Right cardiac atrium (tissue), 5 donors: Measurements from ENCODE around the gene RALGAPA2. TPM values are rescaled to one million over a fixed set of nuclear protein-coding genes. Genes with fewer than 3 reads are reported as not detected.

ENCODE experiments used
- ATAC-seq, 2 donors: fragments of 200-7000 bp; cut with Tn5 transposase; one replicate each; pipeline versions ENCODE4 v1.8.0 to v1.9.1; 2020; ENCODE audit warnings: moderate library complexity in 2 of 2, mild to moderate bottlenecking in 1 of 2
- DNase-seq, 3 donors: peaks; one replicate each; pipeline ENCODE4 v3.0.0-alpha.2; 2020
- H3K27ac ChIP-seq: one replicate; pipeline ENCODE4 v1.5.1; 2013; ENCODE audit warnings: mild to moderate bottlenecking, low read length, control low read depth, moderate library complexity
- H3K27me3 ChIP-seq: one replicate; pipeline ENCODE4 v1.6.1; 2013; ENCODE audit not compliant: control insufficient read depth, insufficient read depth
- H3K4me1 ChIP-seq: one replicate; pipeline ENCODE4 v1.6.1; 2013; ENCODE audit warnings: low read length; ENCODE audit not compliant: control insufficient read depth, insufficient read depth
- H3K4me3 ChIP-seq: one replicate; pipeline ENCODE4 v1.5.1; 2013; ENCODE audit warnings: low read length, control low read depth
- H3K9me3 ChIP-seq: one replicate; pipeline ENCODE4 v1.6.1; 2013; ENCODE audit warnings: low read length; ENCODE audit not compliant: control insufficient read depth
- WGBS: extraction: QIAGEN DNeasy Blood & Tissue Kit; methylation state at CpG from one replicate; pipeline ENCODE4 v1.1.7; 2013; 5-methylcytosine and 5-hydroxymethylcytosine counted together
- intact Hi-C, 4 donors: fragments of 100-400 bp; cut with DNase I; formaldehyde crosslinking; loops; one replicate each; pipeline versions ENCODE4 v1.11.0 to v1.14.0; 2022 to 2023
- polyA plus RNA-seq: library from polyadenylated mRNA; stranded (reverse); fragments of 200-250 nt; gene quantifications from one replicate; pipeline ENCODE4 v1.2.3, GENCODE V29; 2013
- total RNA-seq, 4 donors: library from RNA; stranded (reverse); fragmentation: NEBNext Ultra II Directional; extraction: Animal tissue kit (Norgen Biotek cat#: 25700); gene quantifications; one replicate each; pipeline ENCODE4 v1.2.1, GENCODE V29; 2021
- donor health status: healthy with polysubstance abuse.
- donor health status: DM: no; HTN: yes; CAD: no.
- donor health status: DM: no; HTN: no; CAD: no.
- donor health status: DM: no; HTN: yes; CAD: no; lungs with severe emphysema.
- donor health status: DM: yes; HTN: yes; CAD: no.

RALGAPA2 gene
- total and polyA plus RNA-seq, 5 donors, result 7.2 to 32.1 (median 25.8) TPM

DNA sequence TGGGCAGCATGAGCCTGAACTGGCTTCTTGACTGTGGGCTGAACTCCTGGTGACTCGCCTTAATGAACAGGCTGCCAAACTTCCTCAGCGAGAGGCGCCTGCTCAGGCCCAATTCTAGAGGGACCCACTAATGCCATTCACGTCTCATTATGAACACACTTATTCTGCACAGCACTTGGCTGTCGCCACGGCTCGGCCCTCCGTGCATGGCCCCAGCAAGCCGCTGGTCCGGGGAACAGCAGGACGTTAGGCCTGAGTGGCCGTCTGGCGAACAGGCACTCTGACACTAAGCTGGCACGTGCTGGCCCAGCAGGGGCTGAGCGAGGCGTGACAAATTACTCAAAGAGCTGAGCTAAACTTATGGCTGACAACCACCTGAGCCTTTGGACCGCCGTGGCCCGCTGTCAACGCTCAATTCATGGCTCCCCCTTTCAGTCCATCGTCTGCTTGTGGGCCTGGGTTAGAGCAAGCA, 298.6 kb downstream of the RALGAPA2 start:
- WGBS, result 83% methylated on average over 21 of the region's 21 CpGs

DNA sequence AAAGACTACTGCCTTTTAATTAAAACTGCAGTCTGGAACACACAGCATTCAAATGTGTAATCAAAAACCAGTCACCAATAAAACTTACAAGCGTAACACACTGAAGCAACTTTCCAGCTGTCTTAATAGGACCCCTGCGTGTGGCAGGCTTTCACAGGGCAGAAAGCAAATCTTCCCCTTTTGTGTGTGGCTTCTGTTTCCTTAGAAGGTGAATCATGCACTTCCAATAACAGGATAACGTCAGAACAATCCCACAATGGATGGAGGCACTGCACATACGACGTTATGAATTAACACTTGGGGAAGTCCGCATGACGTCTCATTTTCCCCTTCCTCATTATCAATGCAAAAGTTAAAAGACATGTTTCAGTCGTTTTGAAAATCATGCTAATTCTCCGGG, 299.7 kb downstream of the RALGAPA2 start:
- intact Hi-C loops, result no loop called here
- DNase-seq (no peak), ATAC-seq (no peak)
- no peak overlapping the region for H3K4me3 ChIP-seq
- no peaks in the 10 kb centered on the region for H3K27me3 ChIP-seq
- WGBS, result 69% methylated on average over 9 of the region's 9 CpGs
- H3K4me1 ChIP-seq, result peaks cover 1% of the 10 kb centered on the region
- no peak overlapping the region for H3K27ac ChIP-seq
- H3K9me3 ChIP-seq, result no peaks in the 10 kb centered on the region

More for the DNA sequence above, 298.6 kb downstream of the RALGAPA2 start:
- Histone ChIP-seq H3K27me3 (no peaks in the 10 kb centered on the region), H3K4me1 (no peaks in the 10 kb centered on the region), H3K9me3 (no peaks in the 10 kb centered on the region), H3K4me3 (no peak overlapping the region), H3K27ac (no peak overlapping the region)
- DNase-seq (no peak), ATAC-seq (no peak)
- intact Hi-C loops, result no loop called here

GRCh38 chr20:20411836-20412235, 300.6 kb downstream of the RALGAPA2 start:
- Histone ChIP-seq H3K27ac (no peak overlapping the region), H3K4me3 (no peak overlapping the region), H3K27me3 (no peaks in the 10 kb centered on the region), H3K9me3 (no peaks in the 10 kb centered on the region), H3K4me1 (peaks cover 1% of the 10 kb centered on the region)
- WGBS, result 92% methylated on average over 17 of the region's 17 CpGs
- ATAC-seq (no peak), DNase-seq (no peak)
- intact Hi-C loops, result no loop called here

- ATAC-seq (no peak), DNase-seq (no peak)
- Histone ChIP-seq H3K4me1 (peaks cover 1% of the 10 kb centered on the region), H3K9me3 (no peaks in the 10 kb centered on the region), H3K4me3 (no peak overlapping the region), H3K27ac (no peak overlapping the region), H3K27me3 (no peaks in the 10 kb centered on the region)
- WGBS, result 86% methylated on average over 12 of the region's 12 CpGs
- intact Hi-C loops, result no loop called here
Observed at GRCh38 chr20:20411402-20411801, 301.0 kb downstream of the RALGAPA2 start.

GRCh38 chr20:20410678-20411077, 301.8 kb downstream of the RALGAPA2 start:
- H3K27ac ChIP-seq, result no peak overlapping the region
- no peaks in the 10 kb centered on the region for H3K9me3 ChIP-seq
- ATAC-seq, result peak; percentile 95 to 97
- H3K4me3 ChIP-seq, result no peak overlapping the region
- 23% methylated on average over 6 of the region's 6 CpGs for WGBS
- intact Hi-C loops, result no loop called here
- no peaks in the 10 kb centered on the region for H3K27me3 ChIP-seq
- peaks cover 1% of the 10 kb centered on the region for H3K4me1 ChIP-seq
- peak; percentile 71 to 87 (median 84) for DNase-seq

GRCh38 chr20:20409331-20409730, 303.1 kb downstream of the RALGAPA2 start:
- DNase-seq, result no peak
- ATAC-seq, result no peak
- no peak overlapping the region for H3K27ac ChIP-seq
- intact Hi-C loops, result no loop called here
- WGBS, result 96% methylated on average over 4 of the region's 4 CpGs
- H3K4me1 ChIP-seq, result peaks cover 1% of the 10 kb centered on the region
- no peak overlapping the region for H3K4me3 ChIP-seq
- H3K27me3 ChIP-seq, result no peaks in the 10 kb centered on the region
- H3K9me3 ChIP-seq, result no peaks in the 10 kb centered on the region

- WGBS, result 57% methylated on average over 6 of the region's 6 CpGs
- Histone ChIP-seq H3K27me3 (no peaks in the 10 kb centered on the region), H3K27ac (no peak overlapping the region), H3K9me3 (no peaks in the 10 kb centered on the region), H3K4me3 (no peak overlapping the region), H3K4me1 (peaks cover 1% of the 10 kb centered on the region)
- intact Hi-C loops, result no loop called here
- ATAC-seq, result no peak
- DNase-seq, result no peak
Observed at GRCh38 chr20:20407891-20408805, 304.3 kb downstream of the RALGAPA2 start.

DNA sequence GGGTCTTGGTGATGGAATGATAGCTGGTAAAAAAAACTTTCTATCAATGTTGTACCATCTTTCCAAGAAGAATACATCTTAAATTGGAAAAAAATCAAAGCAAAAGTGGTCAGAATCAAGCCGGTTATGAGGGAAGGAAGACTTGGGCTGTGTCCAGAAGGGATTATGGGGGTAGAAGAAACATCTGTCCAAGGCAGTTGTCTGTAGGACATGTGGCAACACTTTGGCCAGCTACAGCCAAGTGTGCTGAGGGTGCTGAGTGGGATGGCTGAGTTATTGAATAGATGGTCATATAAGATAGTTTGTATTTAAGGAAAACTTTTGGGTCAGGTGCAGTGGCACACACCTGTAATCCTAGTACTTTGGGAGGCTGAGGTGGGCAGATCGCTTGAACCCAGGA, 306.1 kb downstream of the RALGAPA2 start:
- intact Hi-C loops, result no loop called here
- no peak for DNase-seq
- Histone ChIP-seq H3K27me3 (no peaks in the 10 kb centered on the region), H3K4me1 (peaks cover 1% of the 10 kb centered on the region), H3K4me3 (no peak overlapping the region), H3K9me3 (no peaks in the 10 kb centered on the region), H3K27ac (no peak overlapping the region)
- ATAC-seq, result no peak
- WGBS, result 86% methylated on average over 2 of the region's 2 CpGs

DNA sequence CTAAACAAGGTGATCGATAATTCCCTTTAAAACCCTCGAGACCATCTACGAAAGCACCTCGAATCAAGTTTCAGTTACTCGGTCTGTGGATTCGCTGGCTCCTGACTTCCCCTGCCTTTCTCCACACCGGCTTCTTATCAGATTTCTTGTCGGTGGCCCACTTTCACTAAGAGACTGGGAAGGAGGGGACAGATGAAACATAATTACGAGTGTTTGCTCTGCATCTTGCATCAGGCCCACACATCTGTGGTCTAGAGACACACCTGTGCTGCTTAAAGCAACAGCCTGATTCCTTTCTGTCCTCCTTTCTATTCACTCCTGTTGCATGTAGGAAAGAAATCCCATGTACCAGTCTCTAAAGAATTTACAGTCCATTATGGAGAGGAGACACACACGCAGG, 306.8 kb downstream of the RALGAPA2 start:
- Histone ChIP-seq H3K27me3 (no peaks in the 10 kb centered on the region), H3K4me1 (peaks cover 1% of the 10 kb centered on the region), H3K9me3 (no peaks in the 10 kb centered on the region), H3K4me3 (no peak overlapping the region), H3K27ac (no peak overlapping the region)
- intact Hi-C loops, result no loop called here
- no peak for DNase-seq
- ATAC-seq, result no peak
- 90% methylated on average over 10 of the region's 10 CpGs for WGBS

GRCh38 chr20:20404633-20405032, 307.8 kb downstream of the RALGAPA2 start:
- no peak for DNase-seq
- Histone ChIP-seq H3K27me3 (no peaks in the 10 kb centered on the region), H3K27ac (no peak overlapping the region), H3K4me3 (no peak overlapping the region), H3K4me1 (peaks cover 1% of the 10 kb centered on the region), H3K9me3 (no peaks in the 10 kb centered on the region)
- intact Hi-C loops, result no loop called here
- ATAC-seq, result no peak
- 93% methylated on average over 5 of the region's 5 CpGs for WGBS

DNA sequence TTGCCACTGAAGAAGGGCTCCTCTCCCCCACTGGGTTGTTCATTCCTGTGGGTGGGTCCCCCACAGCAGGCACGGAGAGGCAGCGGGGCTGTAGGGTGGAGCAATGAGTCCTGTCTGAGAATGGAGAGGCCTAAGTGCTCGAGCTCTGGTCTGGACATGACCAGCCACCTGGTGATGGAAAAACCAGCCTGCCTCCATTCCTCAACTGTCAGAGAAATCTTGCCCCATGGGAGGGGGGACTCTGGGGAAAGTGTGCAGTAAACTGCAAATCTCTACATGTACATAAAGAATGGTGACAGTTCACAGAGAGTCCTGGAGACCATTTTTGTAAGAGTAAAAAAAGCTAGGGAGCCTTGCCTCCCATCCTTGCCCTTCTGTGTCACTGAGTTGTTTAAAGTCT, 310.5 kb downstream of the RALGAPA2 start:
- WGBS, result 91% methylated on average over 3 of the region's 3 CpGs
- Histone ChIP-seq H3K4me3 (no peak overlapping the region), H3K27ac (no peak overlapping the region), H3K9me3 (no peaks in the 10 kb centered on the region), H3K4me1 (no peaks in the 10 kb centered on the region), H3K27me3 (no peaks in the 10 kb centered on the region)
- intact Hi-C loops, result no loop called here
- ATAC-seq (no peak), DNase-seq (no peak)
